ENCODE results near the gene GAB1. TPM values are rescaled to one million over a fixed set of nuclear protein-coding genes. Genes with fewer than 3 reads are reported as not detected.

GAB1 gene
- total and polyA plus RNA-seq, 2 of the 8 experiments (the other 6 are each of a cell fraction or from before 2014, with no cell fraction given): 6.8 to 21.3 TPM

- Histone ChIP-seq H3K23ac (ENCODE audit: insufficient read length) (no peak overlapping the region), H4K20me1 (replicated peaks in 1 of 2; ENCODE audit: control insufficient read depth in 1 of 2, insufficient read depth in 2 of 2, low read length in 2 of 2) (no peaks in the 10 kb centered on the region), H2BK120ac (replicated peaks; ENCODE audit: low read depth, low read length) (no peak overlapping the region), H3K27ac (ENCODE audit: low read depth, low read length) (no peak overlapping the region), H2BK15ac (ENCODE audit: low read length) (no peak overlapping the region), H2BK5ac (ENCODE audit: low read depth, low read length) (no peak overlapping the region), H4K5ac (ENCODE audit: insufficient read length, low read depth, low read length) (no peak overlapping the region), H2BK12ac (ENCODE audit: low read depth, low read length) (no peak overlapping the region), H4K91ac (replicated peaks; ENCODE audit: insufficient read length, low read length) (no peak overlapping the region), H3K4me1 (replicated peaks in 1 of 4; ENCODE audit: control insufficient read depth in 3 of 4, insufficient read depth in 4 of 4, low read length in 3 of 4) (no peaks in the 10 kb centered on the region), H3K9me3 (ENCODE audit: insufficient read depth in 2 of 2, low read depth in 1 of 2, low read length in 1 of 2) (no peaks in the 10 kb centered on the region), H3K56ac (replicated peaks; ENCODE audit: insufficient read length, low read depth, low read length) (no peak overlapping the region), H3K79me2 (ENCODE audit: control insufficient read depth in 1 of 2, insufficient read depth in 2 of 2, low read length in 2 of 2) (no peaks in the 10 kb centered on the region), H2BK20ac (ENCODE audit: low read length) (no peak overlapping the region), H3K79me1 (ENCODE audit: low read depth, low read length) (no peaks in the 10 kb centered on the region), H3K27me3 (replicated peaks in 1 of 4; ENCODE audit: control insufficient read depth in 3 of 4, extremely low read depth in 1 of 4, insufficient read depth in 3 of 4, low read length in 3 of 4) (no peaks in the 10 kb centered on the region), H3K18ac (ENCODE audit: extremely low read depth, low read length) (no peak overlapping the region), H3K14ac (ENCODE audit: insufficient read length) (no peak overlapping the region), H3K36me3 (ENCODE audit: control insufficient read depth in 2 of 4, insufficient read depth in 4 of 4, low read length in 3 of 4) (no peaks in the 10 kb centered on the region), H3K9ac (replicated peaks in 1 of 4; ENCODE audit: extremely low read depth in 1 of 4, low read depth in 3 of 4, low read length in 3 of 4) (no peak overlapping the region), H3K4me2 (ENCODE audit: insufficient read depth in 1 of 2, low read depth in 2 of 2, low read length in 2 of 2) (no peak overlapping the region), H3K23me2 (ENCODE audit: low read depth, low read length) (no peaks in the 10 kb centered on the region), H2AK5ac (ENCODE audit: low read depth, low read length) (no peak overlapping the region), H2AFZ (ENCODE audit: low read length) (no peak overlapping the region), H3K4me3 (ENCODE audit: extremely low read depth in 1 of 4, insufficient read depth in 2 of 4, low read depth in 3 of 4, low read length in 4 of 4) (no peak overlapping the region), H3K4ac (replicated peaks; ENCODE audit: insufficient read length, low read depth, low read length) (no peak overlapping the region), H4K8ac (ENCODE audit: extremely low read depth, insufficient read depth, low read length) (no peak overlapping the region)
- 89% methylated on average over 3 of the region's 3 CpGs; no CpG with 5 or more reads in 1 of the 2 experiments for WGBS, 2 experiments (ENCODE audit: extremely low coverage in 1 of 2, insufficient coverage in 1 of 2, insufficient read length in 1 of 2, insufficient replicate concordance in 2 of 2, low coverage in 1 of 2, low lambda C conversion rate in 2 of 2, missing lambda C conversion rate in 1 of 2)
- TF ChIP-seq TAF1 (IDR thresholded peaks at IDR 0.05; ENCODE audit: low read depth, low read length): no peak
- TF ChIP-seq ATF2 (IDR thresholded peaks at IDR 0.05; ENCODE audit: low read length): no peak
- no peak for TF ChIP-seq KDM5A (IDR thresholded peaks at IDR 0.05; ENCODE audit: low read length)
- no peak for TF ChIP-seq KDM1A (IDR thresholded peaks at IDR 0.05; ENCODE audit: borderline replicate concordance, low read length)
- no peak for TF ChIP-seq SUZ12 (IDR thresholded peaks at IDR 0.05; ENCODE audit: low read length)
- no peak for TF ChIP-seq SIRT6 (IDR thresholded peaks at IDR 0.05; ENCODE audit: low read length)
- TF ChIP-seq CBX5 (IDR thresholded peaks at IDR 0.05; ENCODE audit: low read depth, low read length): no peak
- no peak for TF ChIP-seq BRCA1 (IDR thresholded peaks at IDR 0.05; ENCODE audit: low read depth, low read length)
- no peak for TF ChIP-seq POLR2A (IDR thresholded peaks at IDR 0.05; ENCODE audit: control extremely low read depth in 1 of 2, low read depth in 2 of 2, low read length in 2 of 2)
- TF ChIP-seq E2F6 (IDR thresholded peaks at IDR 0.05): no peak
- DNase-seq (ENCODE audit: low read depth in 1 of 2, low spot score in 2 of 2) (no peak), FAIRE-seq (no peak)
- POLR2A ChIA-PET (ENCODE audit: partially characterized antibody): no interaction called here
- CTCF ChIA-PET (ENCODE audit: partially characterized antibody): interaction anchor here (1.0 kb wide), 1 partner anchor 190 kb away, joined by 3 read pairs; no protein-coding TSS in a partner anchor
These were observed 144.7 kb downstream of the GAB1 start for GRCh38 chr4:143481361-143481760.
